VCaP (cell line): Measurements from ENCODE around the gene TENT4A.

Source experiments
- H3K27ac ChIP-seq: fragments of 450-650 bp; 2 replicates; pipeline ENCODE4 v1.5.1; 2017
- TF ChIP-seq, protein P1 (sequence below): fragments of 450-650 bp; conservative IDR thresholded peaks from 2 replicates; pipeline ENCODE4 v1.5.1; 2017; ENCODE audit warnings: mild to moderate bottlenecking, moderate library complexity

The TENT4A gene

GRCh38 chr5:6713274-6714225, at the start of gene TENT4A:
Gene TENT4A (plus strand): TSS chr5:6713432. CDS start chr5:6713984, 552 bp downstream.
- TF ChIP-seq, protein P1, sequence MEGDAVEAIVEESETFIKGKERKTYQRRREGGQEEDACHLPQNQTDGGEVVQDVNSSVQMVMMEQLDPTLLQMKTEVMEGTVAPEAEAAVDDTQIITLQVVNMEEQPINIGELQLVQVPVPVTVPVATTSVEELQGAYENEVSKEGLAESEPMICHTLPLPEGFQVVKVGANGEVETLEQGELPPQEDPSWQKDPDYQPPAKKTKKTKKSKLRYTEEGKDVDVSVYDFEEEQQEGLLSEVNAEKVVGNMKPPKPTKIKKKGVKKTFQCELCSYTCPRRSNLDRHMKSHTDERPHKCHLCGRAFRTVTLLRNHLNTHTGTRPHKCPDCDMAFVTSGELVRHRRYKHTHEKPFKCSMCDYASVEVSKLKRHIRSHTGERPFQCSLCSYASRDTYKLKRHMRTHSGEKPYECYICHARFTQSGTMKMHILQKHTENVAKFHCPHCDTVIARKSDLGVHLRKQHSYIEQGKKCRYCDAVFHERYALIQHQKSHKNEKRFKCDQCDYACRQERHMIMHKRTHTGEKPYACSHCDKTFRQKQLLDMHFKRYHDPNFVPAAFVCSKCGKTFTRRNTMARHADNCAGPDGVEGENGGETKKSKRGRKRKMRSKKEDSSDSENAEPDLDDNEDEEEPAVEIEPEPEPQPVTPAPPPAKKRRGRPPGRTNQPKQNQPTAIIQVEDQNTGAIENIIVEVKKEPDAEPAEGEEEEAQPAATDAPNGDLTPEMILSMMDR = no peak
- peak within 1 kb of the TSS; percentile 98 for H3K27ac ChIP-seq

DNA sequence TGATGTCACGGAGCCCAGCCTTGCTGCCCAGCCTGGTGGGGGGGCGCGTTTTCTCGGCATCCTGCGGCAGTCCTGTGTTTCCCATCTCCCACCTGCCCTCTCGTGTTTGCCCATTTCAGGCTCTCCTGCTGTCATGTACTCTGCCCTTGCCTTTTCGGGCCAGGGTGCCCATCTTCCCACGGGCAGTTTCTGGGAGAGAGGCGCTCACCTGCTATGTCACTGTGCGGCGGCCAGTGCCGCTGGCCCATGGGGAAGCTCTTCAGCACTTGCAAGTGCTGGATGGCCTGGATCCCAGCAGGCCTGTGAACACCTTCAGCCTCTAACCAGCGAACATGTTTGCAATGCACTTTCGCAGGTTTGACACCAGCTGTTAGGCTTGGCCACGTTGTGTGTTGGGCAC, 46.5 kb upstream of the TENT4A start:
- TF ChIP-seq, protein P1 = no peak
- no peak overlapping the region for H3K27ac ChIP-seq

DNA sequence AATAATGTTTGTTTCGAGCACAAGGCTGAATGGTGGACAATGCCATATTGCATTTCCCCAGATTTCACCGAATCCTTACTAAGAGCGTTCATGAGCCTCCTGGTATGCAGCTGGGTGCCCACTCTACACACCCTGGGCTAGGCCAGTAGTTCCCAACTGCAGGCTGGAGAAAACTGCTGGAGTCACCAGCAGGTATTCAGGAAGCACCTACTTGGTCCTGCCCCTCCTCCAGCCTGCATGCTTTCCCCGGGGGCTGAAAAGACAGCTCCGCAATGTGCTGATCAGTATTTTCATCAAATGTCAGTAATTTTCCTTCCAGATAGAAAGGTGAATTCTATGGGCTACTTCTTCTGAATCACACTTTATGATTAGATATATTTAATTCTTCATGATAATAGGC, 45.6 kb upstream of the TENT4A start:
- no peak overlapping the region for H3K27ac ChIP-seq
- TF ChIP-seq, protein P1 = no peak

GRCh38 chr5:6668717-6669116, 44.5 kb upstream of the TENT4A start:
- H3K27ac ChIP-seq = peak overlapping the region; percentile 44; the same call in 1 of the 2 replicates

DNA sequence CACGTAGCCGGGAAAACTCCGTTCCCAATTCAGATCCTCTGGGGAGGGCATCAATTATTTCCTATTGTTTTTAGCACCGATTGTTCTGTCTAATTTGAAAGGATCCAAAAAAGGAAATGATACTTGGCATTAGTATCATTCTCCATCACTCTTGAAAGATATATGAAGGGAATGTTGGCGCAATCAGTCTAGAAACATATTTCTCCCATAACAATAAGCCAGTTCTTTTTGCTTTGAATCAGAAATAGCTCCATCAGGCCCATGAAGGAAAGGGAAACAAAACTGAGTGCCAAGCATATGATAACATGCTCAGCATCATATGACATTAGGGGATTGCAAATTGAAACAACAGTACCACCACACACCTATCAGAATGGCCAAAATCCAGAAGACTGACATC, 40.2 kb upstream of the TENT4A start:
- TF ChIP-seq, protein P1 = no peak
- no peak overlapping the region for H3K27ac ChIP-seq

DNA sequence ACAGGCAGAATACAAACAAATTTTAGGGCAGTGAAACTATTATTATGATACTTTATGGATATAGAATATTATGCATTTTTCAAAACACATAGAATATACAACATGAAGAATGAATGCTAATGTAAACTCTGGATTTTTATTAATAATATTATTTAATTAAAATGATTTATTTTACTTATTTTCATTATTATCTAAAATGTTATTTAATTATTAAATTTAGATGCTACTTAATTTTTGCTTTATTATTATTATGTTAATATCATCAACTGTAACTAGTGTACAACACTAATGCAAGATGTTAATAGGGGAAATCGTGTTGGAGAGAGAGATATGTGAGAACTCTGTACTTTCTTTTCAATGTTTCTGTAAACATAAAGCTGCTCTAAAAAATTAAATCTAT, 39.3 kb upstream of the TENT4A start:
- H3K27ac ChIP-seq = no peak overlapping the region
- TF ChIP-seq, protein P1 = no peak

DNA sequence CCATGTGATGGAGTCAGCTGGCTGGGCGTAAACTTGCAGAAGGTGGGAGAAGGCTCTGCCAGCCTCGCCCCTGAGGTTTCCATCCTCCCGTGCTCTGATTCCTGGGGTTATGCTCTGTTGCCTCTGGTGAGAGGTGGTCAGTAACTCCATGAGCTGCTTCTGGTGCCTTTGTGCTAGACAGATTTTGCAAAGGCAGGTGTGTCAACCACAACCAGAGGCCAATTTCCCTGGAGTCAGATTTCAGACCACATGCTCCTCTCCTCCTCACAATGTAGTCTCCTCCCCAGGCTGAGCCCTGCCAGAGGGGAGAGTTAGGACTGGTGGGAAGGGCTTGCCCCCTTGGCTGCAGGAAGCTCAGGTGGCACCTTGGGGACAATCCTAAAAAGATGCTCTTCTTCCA, 38.8 kb upstream of the TENT4A start:
- no peak overlapping the region for H3K27ac ChIP-seq
- TF ChIP-seq, protein P1 = no peak

DNA sequence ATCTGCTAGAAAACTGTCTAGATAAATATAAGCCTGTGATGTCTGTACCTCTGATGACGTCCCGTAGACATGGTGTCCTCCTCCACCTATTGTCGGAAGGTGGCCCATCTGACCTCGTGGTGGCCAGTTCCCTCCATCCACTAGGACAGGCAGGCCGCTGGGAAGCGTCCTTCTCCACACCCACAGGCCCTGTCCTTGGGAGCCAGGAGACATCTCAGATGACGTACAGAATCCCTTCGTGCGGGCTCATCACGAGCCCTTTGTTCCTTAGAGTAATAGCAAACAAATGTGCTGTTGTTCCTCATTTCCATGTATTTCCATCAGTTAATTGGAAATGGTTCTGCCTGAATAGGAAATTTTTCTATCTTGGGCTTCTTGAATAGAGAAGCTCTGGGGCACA, 38.3 kb upstream of the TENT4A start:
- H3K27ac ChIP-seq = no peak overlapping the region
- TF ChIP-seq, protein P1 = no peak
